ENCODE results near the gene FGF1. TPM values are rescaled to one million over a fixed set of nuclear protein-coding genes. Genes with fewer than 3 reads are reported as not detected.

The FGF1 gene
- total and polyA plus RNA-seq, 2 of the 4 experiments (the other 2 are of a cell fraction) = 7.6 to 7.7 TPM

DNA sequence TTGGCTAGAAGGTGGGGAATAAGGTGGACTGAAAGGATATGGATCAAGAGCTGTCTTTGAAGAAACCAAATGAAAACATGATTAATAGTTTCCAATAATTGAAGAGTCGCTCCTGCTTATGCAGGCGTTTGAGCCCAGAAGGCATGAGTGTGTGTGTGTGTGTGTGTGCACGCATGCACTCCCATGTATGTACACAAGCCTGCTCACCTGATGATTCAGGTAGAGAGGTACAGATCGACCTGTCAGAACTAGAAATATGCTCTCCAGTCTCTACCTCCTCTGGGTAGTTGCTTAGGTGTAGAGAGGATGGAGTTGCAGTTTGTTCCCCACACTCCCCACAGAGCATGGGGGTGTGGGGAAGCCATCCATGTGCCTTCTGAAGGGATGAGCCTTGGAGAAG, 1.1 kb upstream of the FGF1 start:
- Histone ChIP-seq H2AFZ (replicated peaks; ENCODE audit: low read length, poor library complexity) (peak overlapping the region; percentile 8), H4K20me1 (ENCODE audit: insufficient read depth, low read length) (no peaks in the 10 kb centered on the region), H2BK15ac (ENCODE audit: low read depth, low read length) (no peak overlapping the region), H3K56ac (ENCODE audit: extremely low read depth, insufficient read depth, low read length) (no peak overlapping the region), H3K23ac (ENCODE audit: low read depth, low read length) (no peak overlapping the region), H3K4me1 (ENCODE audit: control insufficient read depth, insufficient read depth, low read length) (peaks cover 21% of the 10 kb centered on the region), H2BK20ac (ENCODE audit: low read depth, low read length) (no peak overlapping the region), H3K36me3 (ENCODE audit: control insufficient read depth, insufficient read depth, low read length) (no peaks in the 10 kb centered on the region), H4K5ac (ENCODE audit: low read depth, low read length) (no peak overlapping the region), H3K9ac (ENCODE audit: low read depth, low read length) (no peak overlapping the region), H4K91ac (ENCODE audit: insufficient read depth, low read depth, low read length) (no peak overlapping the region), H3K27me3 (ENCODE audit: control insufficient read depth, insufficient read depth, low read length) (no peaks in the 10 kb centered on the region), H2AK9ac (replicated peaks; ENCODE audit: low read depth, low read length, poor library complexity) (no peak overlapping the region), H2BK5ac (ENCODE audit: low read depth, low read length, poor library complexity, severe bottlenecking) (no peak overlapping the region), H3K4ac (ENCODE audit: low read depth, low read length) (no peak overlapping the region), H3K79me1 (ENCODE audit: low read depth in 1 of 2, low read length in 2 of 2) (no peaks in the 10 kb centered on the region), H2AK5ac (ENCODE audit: low read depth, low read length) (0 out of 2 replicates have a peak overlapping the region, but pooled peaks have one; percentile 6), H4K8ac (ENCODE audit: low read depth in 2 of 2, low read length in 2 of 2) (no peak overlapping the region), H3K18ac (ENCODE audit: low read depth, low read length) (no peak overlapping the region), H3K9me3 (ENCODE audit: control insufficient read depth, insufficient read depth, low read length) (no peaks in the 10 kb centered on the region), H3K9me1 (ENCODE audit: insufficient read depth, low read length) (peaks cover 9% of the 10 kb centered on the region; the same call in 1 of the 2 replicates), H2BK120ac (ENCODE audit: low read depth, low read length) (no peak overlapping the region), H3K14ac (replicated peaks; ENCODE audit: low read depth, low read length) (0 out of 2 replicates have a peak overlapping the region, but pooled peaks have one; percentile 15), H3K27ac (ENCODE audit: insufficient read depth, low read length) (no peak overlapping the region), H3K4me3 (ENCODE audit: insufficient read depth, low read depth, low read length) (no peak overlapping the region), H3K4me2 (ENCODE audit: low read depth, low read length) (no peak overlapping the region)
- WGBS, 2 experiments (ENCODE audit: extremely low coverage in 2 of 2, insufficient read length in 1 of 2) = no CpG with 5 or more reads among the region's 4 CpGs
- ChIA-PET CTCF (interaction anchor here (1.0 kb wide), 1 partner anchor 31 kb away, joined by 7 read pairs; no protein-coding TSS in a partner anchor), POLR2A (ENCODE audit: unreplicated experiment) (no interaction called here)
- intact Hi-C loops (cut with micrococcal nuclease) (no loop called here), dilution Hi-C loops (cut with HindIII; ENCODE audit: low sequenced_read_pairs, unreplicated experiment) (no loop called here), in situ Hi-C loops (cut with MboI; ENCODE audit: low sequenced_read_pairs) (no loop called here)
- no peak for TF ChIP-seq CTCF (conservative IDR thresholded peaks at IDR 0.05; ENCODE audit: low read depth, low read length)
- no peak for TF ChIP-seq CHD1 (IDR thresholded peaks at IDR 0.05; ENCODE audit: low read depth, low read length)
- TF ChIP-seq RFX5 (IDR thresholded peaks at IDR 0.05; ENCODE audit: low read depth, low read length) = no peak
- no peak for TF ChIP-seq BHLHE40 (IDR thresholded peaks at IDR 0.05; ENCODE audit: low read depth, low read length)
- no peak for TF ChIP-seq RAD21 (IDR thresholded peaks at IDR 0.05; ENCODE audit: low read length)
- no peak for TF ChIP-seq RCOR1 (IDR thresholded peaks at IDR 0.05; ENCODE audit: insufficient replicate concordance, low read length)
- no peak for TF ChIP-seq NFE2L2 (IDR thresholded peaks at IDR 0.05; ENCODE audit: low read depth, low read length)
- no peak for TF ChIP-seq USF2 (IDR thresholded peaks at IDR 0.05; ENCODE audit: low read depth, low read length)
- TF ChIP-seq CEBPB (IDR thresholded peaks at IDR 0.05; ENCODE audit: low read depth, low read length) = no peak
- no peak for TF ChIP-seq ELK1 (IDR thresholded peaks at IDR 0.05; ENCODE audit: borderline replicate concordance, low read depth, low read length)
- no peak for TF ChIP-seq SMC3 (IDR thresholded peaks at IDR 0.05; ENCODE audit: low read depth, low read length)
- TF ChIP-seq POLR2A (IDR thresholded peaks at IDR 0.05; ENCODE audit: low read depth, low read length) = no peak
- no peak for TF ChIP-seq MAZ (IDR thresholded peaks at IDR 0.05; ENCODE audit: borderline replicate concordance, low read depth, low read length)
- no peak for TF ChIP-seq FOS (IDR thresholded peaks at IDR 0.05; ENCODE audit: low read depth, low read length)
- no peak for TF ChIP-seq MXI1 (IDR thresholded peaks at IDR 0.05; ENCODE audit: borderline replicate concordance, low read depth, low read length)
- no peak for TF ChIP-seq MAFK (IDR thresholded peaks at IDR 0.05; ENCODE audit: low read depth, low read length)
- BruUV-seq (replicated peaks) = no TSS peak
- ATAC-seq (ENCODE audit: low read depth) (no peak), DNase-seq (no peak)
